ENCODE results near the gene GDI2.

DNA sequence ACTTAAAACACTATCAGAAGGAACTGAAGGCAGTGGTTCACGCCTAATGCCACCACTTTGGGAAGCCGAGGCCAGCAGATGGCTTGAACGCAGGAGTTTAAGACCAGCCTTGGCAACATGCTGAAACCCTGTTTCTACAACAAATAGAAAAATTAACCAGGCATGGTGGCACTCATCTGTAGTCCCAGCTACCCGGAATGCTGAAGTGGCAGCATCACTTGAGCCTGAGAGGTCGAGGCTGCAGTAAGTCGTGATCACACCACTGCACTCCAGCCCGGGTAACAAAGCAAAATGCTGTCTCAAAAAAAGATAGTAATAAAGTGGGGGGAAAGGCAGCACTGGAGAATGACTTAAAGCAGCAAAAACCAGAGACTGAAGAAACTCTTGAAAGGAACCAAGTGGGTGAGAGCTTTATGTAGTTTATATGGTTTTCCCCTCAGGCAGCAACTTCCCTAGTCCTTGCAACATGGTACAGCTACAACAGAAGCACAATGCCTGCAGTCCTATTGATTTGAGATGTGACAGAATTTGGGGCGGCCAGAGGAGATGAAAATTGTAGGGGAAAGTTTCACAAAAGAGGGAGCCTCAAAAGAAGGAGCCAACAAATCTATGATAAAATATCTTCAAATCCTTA lies 38.1 kb downstream of the GDI2 start:
- TF ChIP-seq, protein P1, sequence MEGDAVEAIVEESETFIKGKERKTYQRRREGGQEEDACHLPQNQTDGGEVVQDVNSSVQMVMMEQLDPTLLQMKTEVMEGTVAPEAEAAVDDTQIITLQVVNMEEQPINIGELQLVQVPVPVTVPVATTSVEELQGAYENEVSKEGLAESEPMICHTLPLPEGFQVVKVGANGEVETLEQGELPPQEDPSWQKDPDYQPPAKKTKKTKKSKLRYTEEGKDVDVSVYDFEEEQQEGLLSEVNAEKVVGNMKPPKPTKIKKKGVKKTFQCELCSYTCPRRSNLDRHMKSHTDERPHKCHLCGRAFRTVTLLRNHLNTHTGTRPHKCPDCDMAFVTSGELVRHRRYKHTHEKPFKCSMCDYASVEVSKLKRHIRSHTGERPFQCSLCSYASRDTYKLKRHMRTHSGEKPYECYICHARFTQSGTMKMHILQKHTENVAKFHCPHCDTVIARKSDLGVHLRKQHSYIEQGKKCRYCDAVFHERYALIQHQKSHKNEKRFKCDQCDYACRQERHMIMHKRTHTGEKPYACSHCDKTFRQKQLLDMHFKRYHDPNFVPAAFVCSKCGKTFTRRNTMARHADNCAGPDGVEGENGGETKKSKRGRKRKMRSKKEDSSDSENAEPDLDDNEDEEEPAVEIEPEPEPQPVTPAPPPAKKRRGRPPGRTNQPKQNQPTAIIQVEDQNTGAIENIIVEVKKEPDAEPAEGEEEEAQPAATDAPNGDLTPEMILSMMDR (IDR thresholded peaks at IDR 0.05), result no peak
- TF ChIP-seq EP300 (IDR thresholded peaks at IDR 0.05) (no peak), POLR2A (IDR thresholded peaks at IDR 0.05) (no peak)
